Kidney (tissue), 22 donors: Measurements from ENCODE around the gene ARL3. TPM values are rescaled to one million over a fixed set of nuclear protein-coding genes. Genes with fewer than 3 reads are reported as not detected.

ENCODE experiments used
- DNase-seq, 5 donors: peaks; one replicate each; pipeline ENCODE4 v3.0.0-alpha.2; 2013 to 2020
- FAIRE-seq: peaks from 2 replicates; lab custom pipeline; 2012; peaks lifted over from hg19 to GRCh38; lab: Jason Lieb, UNC
- H3K27ac ChIP-seq, 2 donors: one replicate each; pipeline ENCODE4 v1.7.0; 2013; ENCODE audit warnings: low read depth in 2 of 2, low read length in 2 of 2, inconsistent platforms in 1 of 2
- H3K27me3 ChIP-seq: one replicate; pipeline ENCODE4 v1.7.1; 2013; ENCODE audit warnings: low read length, inconsistent platforms; ENCODE audit not compliant: control insufficient read depth, insufficient read depth
- H3K36me3 ChIP-seq, 3 donors: one replicate each; pipeline versions ENCODE4 v1.7.0 to v1.7.1; 2013; ENCODE audit warnings: low read length in 3 of 3, control low read depth in 1 of 3, inconsistent platforms in 1 of 3; ENCODE audit not compliant: insufficient read depth in 3 of 3, control insufficient read depth in 2 of 3
- H3K4me1 ChIP-seq, 3 donors: one replicate each; pipeline versions ENCODE4 v1.7.0 to v1.7.1; 2013; ENCODE audit warnings: low read length in 3 of 3, inconsistent platforms in 1 of 3, low read depth in 1 of 3; ENCODE audit not compliant: control insufficient read depth in 2 of 3, insufficient read depth in 2 of 3
- H3K4me3 ChIP-seq, 3 donors: one replicate each; pipeline versions ENCODE4 v1.7.0 to v1.8.1; 2013; ENCODE audit warnings: low read length in 3 of 3, control low read depth in 1 of 3, inconsistent platforms in 1 of 3
- H3K9ac ChIP-seq, 3 donors: one replicate each; pipeline versions ENCODE4 v1.7.0 to v1.7.1; 2013; ENCODE audit warnings: low read length in 3 of 3, control low read depth in 1 of 3, inconsistent platforms in 1 of 3
- H3K9me3 ChIP-seq, 3 donors: one replicate each; pipeline versions ENCODE4 v1.7.0 to v1.7.1; 2013; ENCODE audit warnings: low read length in 3 of 3, control low read depth in 1 of 3, inconsistent platforms in 1 of 3; ENCODE audit not compliant: control insufficient read depth in 2 of 3, insufficient read depth in 1 of 3
- intact Hi-C: fragments of 100-400 bp; cut with DNase I; formaldehyde crosslinking; loops from one replicate; pipeline ENCODE4 v1.11.1; 2022
- long read RNA-seq, 10 donors: library from polyadenylated mRNA in 1 of 10; unstranded in 1 of 10; transcript quantifications; one replicate each; pipeline ENCODE4 v2.0.0 and lab custom pipeline, GENCODE V29; 2021 to 2026
- polyA plus RNA-seq: library from polyadenylated mRNA; stranded (reverse); fragments of 350-450 nt; fragmentation: Illumina TruSeq; extraction: RNeasy Lipid Tissue Mini Kit (QIAGEN cat#74804); gene quantifications from one replicate; pipeline ENCODE4 v1.2.3, GENCODE V29; 2014; ENCODE audit warnings: low read depth, low replicate concordance; ENCODE audit not compliant: insufficient read depth
- total RNA-seq: library from RNA; stranded (reverse); fragmentation: NEBNext Ultra II Directional; extraction: Animal tissue kit (Norgen Biotek cat#: 25700); gene quantifications from one replicate; pipeline ENCODE4 v1.2.1, GENCODE V29; 2021
- TF ChIP-seq, protein P1 (sequence below): IDR thresholded peaks from 3 replicates; pipeline ENCODE4 v1.5.1; 2012; ENCODE audit warnings: mild to moderate bottlenecking, moderate library complexity, borderline replicate concordance; ENCODE audit not compliant: insufficient read depth; ENCODE audit errors: extremely low read depth
- donor health status: control.
- donor health status: control.
- donor health status: control.
- donor health status: control.
- donor health status: control.
- donor health status: DM: yes; HTN: yes; CAD: no.
- donor health status: Normal renal cell carcinoma (clear cell type).

Gene ARL3
- total RNA-seq (16.3 TPM), polyA plus RNA-seq (28.8 TPM)
- long read RNA-seq, donor 1, transcript ARL3-201 (6 exons, 3,844 nt): major isoform, 39 of 52 reads
- long read RNA-seq, donor 1, partial matches to known transcripts: 13 of 52 reads
- long read RNA-seq, donor 1, other reads (novel, unspliced or antisense): 0 of 52 reads
- long read RNA-seq, donor 2, transcript ARL3-201 (6 exons, 3,844 nt): major isoform, 61 of 90 reads
- long read RNA-seq, donor 2, partial matches to known transcripts: 29 of 90 reads
- long read RNA-seq, donor 2, other reads (novel, unspliced or antisense): 0 of 90 reads
- long read RNA-seq, donor 3, transcript ARL3-201 (6 exons, 3,844 nt): major isoform, 66 of 111 reads
- long read RNA-seq, donor 3, partial matches to known transcripts: 35 of 111 reads
- long read RNA-seq, donor 3, other reads (novel, unspliced or antisense): 10 of 111 reads
- long read RNA-seq, donor 4, transcript ARL3-201 (6 exons, 3,844 nt): major isoform, 62 of 74 reads
- long read RNA-seq, donor 4, partial matches to known transcripts: 12 of 74 reads
- long read RNA-seq, donor 4, other reads (novel, unspliced or antisense): 0 of 74 reads
- long read RNA-seq, donor 5, transcript ARL3-201 (6 exons, 3,844 nt): major isoform, 5 of 5 reads
- long read RNA-seq, donor 5, partial matches to known transcripts: 0 of 5 reads
- long read RNA-seq, donor 5, other reads (novel, unspliced or antisense): 0 of 5 reads
- long read RNA-seq, donor 6, transcript ARL3-201 (6 exons, 3,844 nt): major isoform, 153 of 252 reads
- long read RNA-seq, donor 6, partial matches to known transcripts: 99 of 252 reads
- long read RNA-seq, donor 6, other reads (novel, unspliced or antisense): 0 of 252 reads
- long read RNA-seq, donor 7, transcript ARL3-201 (6 exons, 3,844 nt): major isoform, 35 of 45 reads
- long read RNA-seq, donor 7, partial matches to known transcripts: 3 of 45 reads
- long read RNA-seq, donor 7, other reads (novel, unspliced or antisense): 7 of 45 reads
- long read RNA-seq, donor 8, transcript ARL3-201 (6 exons, 3,844 nt): major isoform, 53 of 82 reads
- long read RNA-seq, donor 8, partial matches to known transcripts: 29 of 82 reads
- long read RNA-seq, donor 8, other reads (novel, unspliced or antisense): 0 of 82 reads
- long read RNA-seq, donor 9, transcript ARL3-201 (6 exons, 3,844 nt): major isoform, 24 of 29 reads
- long read RNA-seq, donor 9, partial matches to known transcripts: 5 of 29 reads
- long read RNA-seq, donor 9, other reads (novel, unspliced or antisense): 0 of 29 reads
- long read RNA-seq, donor 10, transcript ARL3-201 (6 exons, 3,844 nt): major isoform, 44 of 68 reads
- long read RNA-seq, donor 10, partial matches to known transcripts: 13 of 68 reads
- long read RNA-seq, donor 10, other reads (novel, unspliced or antisense): 11 of 68 reads

DNA sequence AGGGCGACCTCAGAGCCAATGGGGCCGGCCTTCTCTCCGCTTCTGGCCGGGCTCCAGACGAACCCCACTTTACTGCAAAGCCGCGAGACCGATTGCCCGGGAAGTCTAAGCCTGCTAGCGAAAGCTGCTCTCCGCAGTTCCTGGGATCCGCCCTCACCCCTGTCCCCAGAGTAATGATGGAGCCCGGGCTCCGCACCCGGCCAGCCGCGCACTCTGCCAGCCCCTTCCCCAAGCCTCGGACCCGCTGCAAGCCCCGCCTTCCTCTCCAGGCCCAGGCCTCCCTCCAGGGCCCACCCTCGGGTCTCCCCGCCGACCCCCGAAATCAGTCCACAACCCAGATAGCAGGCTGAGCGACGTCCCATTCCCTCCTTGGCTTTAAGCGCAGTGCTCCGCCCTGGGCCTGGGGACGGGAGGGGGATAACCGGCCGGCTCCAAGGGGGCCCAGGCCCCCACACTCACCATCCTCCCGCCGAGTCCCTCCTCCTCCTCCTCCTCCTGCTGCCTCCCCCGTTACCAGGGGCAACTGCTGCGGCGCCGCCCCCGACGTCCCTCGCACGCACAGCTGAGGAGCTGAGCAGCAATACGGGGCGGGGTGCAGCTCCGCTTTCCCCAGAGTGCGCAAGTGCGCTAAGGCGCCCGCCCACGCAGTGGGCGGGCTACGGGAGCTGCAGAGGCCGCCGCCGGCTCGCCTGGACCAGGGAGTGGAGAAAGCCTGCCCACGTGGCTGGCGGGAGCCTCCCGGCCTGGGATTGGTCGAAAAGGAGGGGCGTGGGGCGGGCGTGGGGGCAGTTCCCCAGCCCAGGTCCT lies at the start of gene ARL3:
Gene ARL3, minus strand, starts transcription at position 584 of the 807 bp plus-strand sequence. Its CDS starts 122 bp downstream, at position 462.
- H3K27me3 ChIP-seq: no peaks in the 10 kb centered on the region
- H3K27ac ChIP-seq: peak within 1 kb of the TSS; percentile 77 to 88
- peak within 1 kb of the TSS; percentile 79 to 90 (median 82) for H3K4me3 ChIP-seq
- peak; percentile 99 to 100 (median 100) for DNase-seq
- H3K9ac ChIP-seq: peak within 1 kb of the TSS; percentile 79 to 92 (median 89)
- H3K9me3 ChIP-seq: no peaks in the 10 kb centered on the region
- intact Hi-C loops: no loop called here
- H3K4me1 ChIP-seq: peaks cover 5 to 23% (median 16%) of the 10 kb centered on the region in 3 donors
- H3K36me3 ChIP-seq: no peaks in the 10 kb centered on the region
- TF ChIP-seq, protein P1, sequence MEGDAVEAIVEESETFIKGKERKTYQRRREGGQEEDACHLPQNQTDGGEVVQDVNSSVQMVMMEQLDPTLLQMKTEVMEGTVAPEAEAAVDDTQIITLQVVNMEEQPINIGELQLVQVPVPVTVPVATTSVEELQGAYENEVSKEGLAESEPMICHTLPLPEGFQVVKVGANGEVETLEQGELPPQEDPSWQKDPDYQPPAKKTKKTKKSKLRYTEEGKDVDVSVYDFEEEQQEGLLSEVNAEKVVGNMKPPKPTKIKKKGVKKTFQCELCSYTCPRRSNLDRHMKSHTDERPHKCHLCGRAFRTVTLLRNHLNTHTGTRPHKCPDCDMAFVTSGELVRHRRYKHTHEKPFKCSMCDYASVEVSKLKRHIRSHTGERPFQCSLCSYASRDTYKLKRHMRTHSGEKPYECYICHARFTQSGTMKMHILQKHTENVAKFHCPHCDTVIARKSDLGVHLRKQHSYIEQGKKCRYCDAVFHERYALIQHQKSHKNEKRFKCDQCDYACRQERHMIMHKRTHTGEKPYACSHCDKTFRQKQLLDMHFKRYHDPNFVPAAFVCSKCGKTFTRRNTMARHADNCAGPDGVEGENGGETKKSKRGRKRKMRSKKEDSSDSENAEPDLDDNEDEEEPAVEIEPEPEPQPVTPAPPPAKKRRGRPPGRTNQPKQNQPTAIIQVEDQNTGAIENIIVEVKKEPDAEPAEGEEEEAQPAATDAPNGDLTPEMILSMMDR: peak; percentile 16
- FAIRE-seq: no peak

DNA sequence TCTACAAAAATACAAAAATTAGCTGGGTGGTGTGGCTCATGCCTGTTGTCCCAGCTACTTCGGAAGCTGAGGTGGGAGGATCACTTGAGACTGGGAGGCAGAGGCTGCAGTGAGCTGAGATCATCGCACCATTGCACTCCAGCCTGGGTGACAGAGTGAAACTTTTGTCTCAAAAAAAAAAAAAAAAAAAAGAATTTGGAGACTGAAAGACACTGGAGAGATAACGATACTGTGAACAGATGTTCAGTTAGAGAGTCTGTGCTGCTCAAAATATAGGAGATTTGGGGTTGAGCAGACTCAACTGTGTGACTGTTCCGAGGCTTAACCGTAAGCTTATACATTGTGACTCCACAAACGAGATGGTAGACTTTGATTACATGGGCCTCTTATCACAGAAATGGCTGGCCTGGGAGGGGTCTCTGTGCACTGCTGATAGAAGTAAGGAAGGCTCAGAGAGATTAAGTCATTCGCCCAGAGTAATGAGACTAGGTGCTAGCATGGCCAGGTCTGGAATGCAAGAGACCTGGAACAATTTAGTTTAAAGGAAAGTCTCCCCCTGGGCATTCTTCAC lies 48.9 kb upstream of the ARL3 start:
- peaks cover 13 to 40% (median 31%) of the 10 kb centered on the region in 3 donors for H3K4me1 ChIP-seq

More for the DNA sequence above, 48.9 kb upstream of the ARL3 start:
- DNase-seq: peak in 1 of 5 donors; percentile 34
- Histone ChIP-seq H3K9me3 (no peaks in the 10 kb centered on the region), H3K27me3 (no peaks in the 10 kb centered on the region), H3K36me3 (no peaks in the 10 kb centered on the region), H3K4me3 (no peak overlapping the region), H3K9ac (no peak overlapping the region), H3K27ac (peak overlapping the region in 1 of 2 donors; percentile 1)
- TF ChIP-seq, protein P1: no peak
- FAIRE-seq: no peak
- intact Hi-C loops: no loop called here
